ENCODE data around the gene PAX2.

DNA sequence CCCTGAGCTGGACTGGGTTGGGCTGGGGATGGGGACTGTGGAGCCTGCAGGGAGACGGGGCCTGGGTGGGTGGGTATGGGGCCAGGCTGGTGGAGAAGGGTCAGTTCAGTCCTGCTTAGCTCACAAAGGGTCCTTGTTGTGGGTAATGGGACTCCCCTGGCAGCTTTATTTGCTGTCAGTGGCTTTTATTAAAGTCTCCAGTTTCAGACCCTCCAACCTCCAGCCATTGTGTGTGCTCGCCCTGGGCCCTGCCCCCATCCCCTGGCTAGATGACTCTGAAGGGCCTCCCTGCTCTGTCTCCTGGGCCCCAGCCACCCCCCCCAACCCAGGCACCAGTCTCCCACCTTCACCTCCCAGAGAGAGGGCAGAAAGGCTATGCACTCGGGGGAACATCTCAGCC, 123.0 kb downstream of the PAX2 start:
- TF ChIP-seq, protein P1, sequence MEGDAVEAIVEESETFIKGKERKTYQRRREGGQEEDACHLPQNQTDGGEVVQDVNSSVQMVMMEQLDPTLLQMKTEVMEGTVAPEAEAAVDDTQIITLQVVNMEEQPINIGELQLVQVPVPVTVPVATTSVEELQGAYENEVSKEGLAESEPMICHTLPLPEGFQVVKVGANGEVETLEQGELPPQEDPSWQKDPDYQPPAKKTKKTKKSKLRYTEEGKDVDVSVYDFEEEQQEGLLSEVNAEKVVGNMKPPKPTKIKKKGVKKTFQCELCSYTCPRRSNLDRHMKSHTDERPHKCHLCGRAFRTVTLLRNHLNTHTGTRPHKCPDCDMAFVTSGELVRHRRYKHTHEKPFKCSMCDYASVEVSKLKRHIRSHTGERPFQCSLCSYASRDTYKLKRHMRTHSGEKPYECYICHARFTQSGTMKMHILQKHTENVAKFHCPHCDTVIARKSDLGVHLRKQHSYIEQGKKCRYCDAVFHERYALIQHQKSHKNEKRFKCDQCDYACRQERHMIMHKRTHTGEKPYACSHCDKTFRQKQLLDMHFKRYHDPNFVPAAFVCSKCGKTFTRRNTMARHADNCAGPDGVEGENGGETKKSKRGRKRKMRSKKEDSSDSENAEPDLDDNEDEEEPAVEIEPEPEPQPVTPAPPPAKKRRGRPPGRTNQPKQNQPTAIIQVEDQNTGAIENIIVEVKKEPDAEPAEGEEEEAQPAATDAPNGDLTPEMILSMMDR (IDR thresholded peaks at IDR 0.05; ENCODE audit: low read depth, low read length, missing input control) = no peak
- no peak for TF ChIP-seq EGR1 (IDR thresholded peaks at IDR 0.05; ENCODE audit: low read depth in 2 of 2)
- TF ChIP-seq JUND (IDR thresholded peaks at IDR 0.05) = no peak
- no peak for TF ChIP-seq NR2F2 (IDR thresholded peaks at IDR 0.05)
- no peak for TF ChIP-seq RAD21 (IDR thresholded peaks at IDR 0.05)

Data from liver (tissue), 3 donors.